ENCODE data around the gene MED9. TPM values are rescaled to one million over a fixed set of nuclear protein-coding genes. Genes with fewer than 3 reads are reported as not detected.
A peak's percentile ranks its signal among the peaks of the same experiment; 100 is the strongest.

Gene MED9
- polyA plus RNA-seq, 4 donors: 11.6 to 18.6 (median 16.9) TPM

DNA sequence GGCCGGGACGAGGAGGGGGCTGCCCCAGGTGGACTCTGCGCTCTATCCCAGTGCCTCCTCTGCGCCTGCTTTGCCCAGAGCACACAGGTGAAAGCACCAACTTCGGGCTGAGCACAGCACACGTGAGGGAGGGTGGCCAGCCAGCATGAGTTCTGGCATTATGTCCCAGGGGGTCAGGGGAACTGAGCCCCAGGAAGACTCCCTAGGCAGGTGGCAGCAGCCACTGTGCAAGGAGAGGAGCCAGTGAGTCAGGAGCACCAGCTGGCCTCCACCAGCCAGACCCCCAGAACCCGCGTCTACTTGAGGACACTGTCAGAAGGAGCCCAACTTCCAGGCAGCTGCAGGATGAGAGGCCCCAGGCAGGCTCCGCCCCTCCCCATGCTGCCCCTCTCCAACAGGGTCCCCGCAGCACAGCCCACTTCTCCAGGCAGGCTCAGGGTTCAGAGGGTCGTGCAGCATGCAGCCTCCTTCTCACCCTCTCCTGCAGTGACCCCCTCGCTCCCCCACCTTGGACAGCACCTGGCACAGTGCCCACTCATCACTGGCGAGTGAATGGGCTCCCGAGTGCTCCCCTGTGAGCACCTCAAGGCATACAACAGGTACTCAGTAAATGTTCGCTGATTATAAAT is 63.6 kb downstream of the MED9 start:
- peaks cover 0 to 47% (median 2%) of the 10 kb centered on the region in 3 donors for H3K4me1 ChIP-seq (ENCODE audit: control insufficient read depth in 3 of 3, insufficient read depth in 2 of 3, low read depth in 1 of 3, low read length in 2 of 3)

GRCh38 chr17:17540935-17541639 is 64.3 kb downstream of the MED9 start:
- WGBS, 3 donors: 81 to 86% (median 84%) methylated on average over 19 to 23 of the region's 23 CpGs
- FAIRE-seq: no peak
- Histone ChIP-seq H3K9me3 (ENCODE audit: control insufficient read depth in 2 of 2, insufficient read depth in 1 of 2, low read depth in 1 of 2, low read length in 1 of 2) (no peaks in the 10 kb centered on the region), H3K36me3 (ENCODE audit: control insufficient read depth in 3 of 3, insufficient read depth in 2 of 3, low read depth in 1 of 3, low read length in 3 of 3) (peaks cover 0 to 23% (median 0%) of the 10 kb centered on the region in 3 donors), H3K27ac (ENCODE audit: low read depth in 1 of 3, low read length in 2 of 3) (no peak overlapping the region), H3K4me3 (ENCODE audit: low read depth in 1 of 3, low read length in 3 of 3) (no peak overlapping the region), H3K4me1 (ENCODE audit: control insufficient read depth in 3 of 3, insufficient read depth in 2 of 3, low read depth in 1 of 3, low read length in 2 of 3) (peaks cover 0 to 46% (median 2%) of the 10 kb centered on the region in 3 donors), H3K27me3 (ENCODE audit: control insufficient read depth in 3 of 3, insufficient read depth in 3 of 3, low read length in 3 of 3) (no peaks in the 10 kb centered on the region)
- DNase-seq: no peak

More for the DNA sequence above, 63.6 kb downstream of the MED9 start:
- no peaks in the 10 kb centered on the region for H3K27me3 ChIP-seq (ENCODE audit: control insufficient read depth in 3 of 3, insufficient read depth in 3 of 3, low read length in 3 of 3)
- H3K9me3 ChIP-seq (ENCODE audit: control insufficient read depth in 2 of 2, insufficient read depth in 1 of 2, low read depth in 1 of 2, low read length in 1 of 2): no peaks in the 10 kb centered on the region
- DNase-seq (no peak), FAIRE-seq (no peak)
- no peak overlapping the region for H3K4me3 ChIP-seq (ENCODE audit: low read depth in 1 of 3, low read length in 3 of 3)
- H3K36me3 ChIP-seq (ENCODE audit: control insufficient read depth in 3 of 3, insufficient read depth in 2 of 3, low read depth in 1 of 3, low read length in 3 of 3): peaks cover 0 to 21% (median 0%) of the 10 kb centered on the region in 3 donors
- peak overlapping the region in 1 of 3 donors; percentile 62 for H3K27ac ChIP-seq (ENCODE audit: low read depth in 1 of 3, low read length in 2 of 3)
- WGBS, 3 donors: 62 to 73% (median 66%) methylated on average over 15 of the region's 15 CpGs

GRCh38 chr17:17541640-17542001 is 64.8 kb downstream of the MED9 start:
- Histone ChIP-seq H3K27ac (ENCODE audit: low read depth in 1 of 3, low read length in 2 of 3) (no peak overlapping the region), H3K27me3 (ENCODE audit: control insufficient read depth in 3 of 3, insufficient read depth in 3 of 3, low read length in 3 of 3) (no peaks in the 10 kb centered on the region)
- no peak for FAIRE-seq

More at GRCh38 chr17:17541640-17542001, 64.8 kb downstream of the MED9 start:
- 75 to 80% (median 77%) methylated on average over 5 of the region's 5 CpGs for WGBS, 3 donors
- Histone ChIP-seq H3K4me1 (ENCODE audit: control insufficient read depth in 3 of 3, insufficient read depth in 2 of 3, low read depth in 1 of 3, low read length in 2 of 3) (peaks cover 0 to 47% (median 2%) of the 10 kb centered on the region in 3 donors), H3K9me3 (ENCODE audit: control insufficient read depth in 2 of 2, insufficient read depth in 1 of 2, low read depth in 1 of 2, low read length in 1 of 2) (no peaks in the 10 kb centered on the region), H3K36me3 (ENCODE audit: control insufficient read depth in 3 of 3, insufficient read depth in 2 of 3, low read depth in 1 of 3, low read length in 3 of 3) (peaks cover 0 to 19% (median 0%) of the 10 kb centered on the region in 3 donors), H3K4me3 (ENCODE audit: low read depth in 1 of 3, low read length in 3 of 3) (no peak overlapping the region)
- DNase-seq: no peak

Other genes with a start within 250 kb of the MED9 start
- 100 to 1,000 TPM in 1 of 4 donors, 10 to 100 TPM in 3; 17.5 to 119 (median 37.9) TPM for gene FLCN, start 239.8 kb upstream of the MED9 start, polyA plus RNA-seq
- 10 to 100 TPM; 42.9 to 58.9 (median 48.0) TPM for gene COPS3, start 195.8 kb upstream of the MED9 start, polyA plus RNA-seq
- 1 to 10 TPM in 2 of 4 donors, under 1 TPM in 1, not detected in 1; 0.54 to 2.1 (median 1.6) TPM for gene NT5M, start 173.6 kb upstream of the MED9 start, polyA plus RNA-seq
- 10 to 100 TPM in 2 of 4 donors, 1 to 10 TPM in 2; 4.9 to 17.4 (median 9.5) TPM for gene RASD1, start 19.4 kb downstream of the MED9 start, polyA plus RNA-seq
- 10 to 100 TPM; 23.0 to 42.0 (median 32.8) TPM for gene PEMT, start 114.7 kb downstream of the MED9 start, polyA plus RNA-seq
- gene RAI1, start 204.5 kb downstream of the MED9 start, polyA plus RNA-seq: 10 to 100 TPM in 1 of 4 donors, 1 to 10 TPM in 3; 2.4 to 20.7 (median 6.2) TPM

All from small intestine (tissue), 7 donors.